GM12801 (cell line): ENCODE data around the gene FGGY.

Experiments used
- TF ChIP-seq, protein P1 (sequence below): IDR thresholded peaks from one replicate; pipeline ENCODE4 v1.5.1; 2011; ENCODE audit warnings: control low read depth; ENCODE audit not compliant: insufficient read length; ENCODE audit errors: extremely low read depth

Gene FGGY

DNA sequence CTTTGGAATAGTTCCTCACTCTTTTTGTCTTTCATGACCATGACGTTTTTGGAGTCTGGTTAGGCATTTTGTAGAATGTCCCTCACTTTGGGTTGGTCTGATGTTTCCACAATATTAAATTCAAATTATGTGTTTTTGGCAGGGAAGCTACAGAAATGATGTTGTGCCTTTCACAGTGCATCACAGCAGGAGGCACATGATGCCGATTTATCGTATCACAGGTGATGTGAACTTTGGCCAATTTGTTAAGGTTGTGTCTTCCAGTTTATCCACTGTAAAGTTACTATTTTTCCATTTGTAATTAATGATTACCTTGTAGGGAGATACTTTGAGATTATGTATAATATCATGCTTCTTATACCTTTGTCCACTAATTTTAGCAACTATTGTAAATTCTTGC lies 114.3 kb downstream of the FGGY start:
- TF ChIP-seq, protein P1, sequence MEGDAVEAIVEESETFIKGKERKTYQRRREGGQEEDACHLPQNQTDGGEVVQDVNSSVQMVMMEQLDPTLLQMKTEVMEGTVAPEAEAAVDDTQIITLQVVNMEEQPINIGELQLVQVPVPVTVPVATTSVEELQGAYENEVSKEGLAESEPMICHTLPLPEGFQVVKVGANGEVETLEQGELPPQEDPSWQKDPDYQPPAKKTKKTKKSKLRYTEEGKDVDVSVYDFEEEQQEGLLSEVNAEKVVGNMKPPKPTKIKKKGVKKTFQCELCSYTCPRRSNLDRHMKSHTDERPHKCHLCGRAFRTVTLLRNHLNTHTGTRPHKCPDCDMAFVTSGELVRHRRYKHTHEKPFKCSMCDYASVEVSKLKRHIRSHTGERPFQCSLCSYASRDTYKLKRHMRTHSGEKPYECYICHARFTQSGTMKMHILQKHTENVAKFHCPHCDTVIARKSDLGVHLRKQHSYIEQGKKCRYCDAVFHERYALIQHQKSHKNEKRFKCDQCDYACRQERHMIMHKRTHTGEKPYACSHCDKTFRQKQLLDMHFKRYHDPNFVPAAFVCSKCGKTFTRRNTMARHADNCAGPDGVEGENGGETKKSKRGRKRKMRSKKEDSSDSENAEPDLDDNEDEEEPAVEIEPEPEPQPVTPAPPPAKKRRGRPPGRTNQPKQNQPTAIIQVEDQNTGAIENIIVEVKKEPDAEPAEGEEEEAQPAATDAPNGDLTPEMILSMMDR = no peak

DNA sequence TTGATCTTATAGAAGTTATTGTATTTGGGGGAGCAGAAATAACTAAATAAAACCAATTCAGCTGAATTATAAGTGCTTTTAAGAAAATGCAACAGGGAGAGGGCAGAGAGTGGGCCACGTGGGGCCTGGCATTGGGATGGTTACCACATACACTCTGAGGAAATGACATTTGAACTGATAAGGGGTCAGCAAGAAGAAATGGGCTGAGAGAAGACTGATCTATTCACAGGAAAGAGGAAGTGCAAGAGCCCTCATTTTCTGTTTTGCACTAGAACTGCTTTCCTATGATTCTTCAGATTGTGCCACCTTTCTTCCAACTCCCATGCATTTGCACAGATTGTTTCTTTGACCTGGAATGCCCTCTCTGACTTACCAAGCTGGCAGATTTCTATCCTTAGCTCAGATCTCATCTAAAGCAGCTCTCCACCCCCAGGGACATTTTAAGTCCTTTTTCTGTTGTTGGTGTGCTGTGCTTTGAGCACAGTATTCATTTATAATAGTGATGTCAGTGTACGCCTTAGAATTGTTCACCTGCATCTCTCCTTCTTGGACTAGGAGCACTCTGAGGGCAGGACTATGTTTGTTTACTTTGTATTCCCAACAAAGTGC lies 115.9 kb downstream of the FGGY start:
- TF ChIP-seq, protein P1 = no peak

- TF ChIP-seq, protein P1 = no peak
These were observed 116.4 kb downstream of the FGGY start for GRCh38 chr1:59413327-59413720.

- TF ChIP-seq, protein P1 = no peak
These were observed 117.7 kb downstream of the FGGY start for GRCh38 chr1:59414406-59415133.

- TF ChIP-seq, protein P1 = no peak
These were observed 118.5 kb downstream of the FGGY start for GRCh38 chr1:59415286-59415850.

DNA sequence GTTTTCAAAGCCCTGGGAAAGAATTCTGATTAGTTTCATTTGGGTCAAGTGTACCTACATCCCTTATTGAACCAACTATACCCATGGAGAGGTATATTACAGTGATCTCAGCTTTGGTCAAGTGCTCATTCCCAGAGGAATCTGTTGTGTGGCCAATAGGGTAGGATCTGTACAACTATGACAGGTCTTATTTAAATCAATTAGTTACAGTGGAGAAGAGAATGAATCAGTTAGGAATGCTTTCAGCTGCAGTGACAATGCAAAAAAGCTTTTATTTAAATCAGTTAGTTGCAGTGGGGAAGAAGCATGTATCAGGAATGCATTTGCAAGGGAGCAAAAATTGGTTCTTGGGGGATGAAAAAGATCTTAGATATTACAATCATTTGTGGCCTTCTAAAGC lies 119.0 kb downstream of the FGGY start:
- TF ChIP-seq, protein P1 = no peak

DNA sequence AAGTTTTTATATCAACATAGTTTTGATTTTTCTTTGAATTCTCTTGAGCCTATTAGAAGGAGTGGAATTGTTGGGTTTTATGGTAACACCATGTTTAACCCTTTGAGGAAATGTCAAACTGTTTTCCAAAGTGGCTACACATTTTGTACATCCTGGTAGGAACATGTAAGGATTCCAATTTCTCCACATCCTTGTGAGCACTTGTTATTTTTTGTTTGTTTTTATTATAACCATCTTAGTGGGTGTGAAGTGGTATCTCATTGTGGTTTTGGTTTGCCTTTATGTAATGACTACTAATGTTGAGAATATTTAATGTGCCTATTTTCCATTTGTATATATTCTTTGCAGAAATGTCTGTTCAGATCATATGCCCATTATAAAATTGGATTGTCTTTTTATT lies 120.5 kb downstream of the FGGY start:
- TF ChIP-seq, protein P1 = no peak
